ENCODE data around the gene LIN28A.

The LIN28A gene

DNA sequence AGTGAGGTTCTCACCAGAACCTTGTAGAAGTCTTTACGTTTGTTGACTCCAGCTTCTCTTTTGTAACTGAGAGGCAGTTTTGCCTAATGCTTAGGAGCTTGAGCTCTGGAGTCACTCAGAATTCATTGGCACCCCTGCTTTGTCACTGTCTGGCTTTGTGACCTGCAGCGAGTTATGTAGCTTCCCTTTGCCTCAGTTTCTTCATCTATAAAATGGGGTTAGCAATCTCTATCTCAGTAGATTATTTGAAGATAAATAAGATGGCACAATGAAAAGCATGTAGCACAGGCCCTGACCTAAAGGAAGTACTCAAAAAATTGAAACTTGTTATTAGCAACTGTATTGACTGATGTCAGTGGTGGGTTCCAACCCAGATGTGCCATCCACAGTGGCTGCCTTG lies 29.6 kb downstream of the LIN28A start:
- DNase-seq = no peak

DNA sequence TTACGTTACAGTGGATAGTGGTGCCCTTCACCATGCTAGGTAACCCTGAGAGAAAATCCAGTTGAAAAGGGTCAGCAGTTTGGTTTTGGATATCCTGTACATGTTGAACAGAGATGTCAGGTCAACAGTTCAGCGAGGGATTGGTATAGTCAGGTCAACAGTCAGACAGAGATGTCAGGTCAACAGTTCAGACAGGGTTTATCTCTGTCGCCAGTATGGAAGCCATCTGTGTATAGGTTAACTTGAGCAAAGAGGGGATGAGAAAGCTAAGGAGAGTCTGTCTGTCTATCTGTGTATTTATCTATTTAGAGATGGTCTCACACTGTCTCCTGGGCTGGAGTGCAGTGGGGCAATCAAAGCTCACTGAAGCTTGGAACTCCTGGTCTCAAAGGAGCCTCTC lies 39.3 kb downstream of the LIN28A start:
- no peak for DNase-seq

DNA sequence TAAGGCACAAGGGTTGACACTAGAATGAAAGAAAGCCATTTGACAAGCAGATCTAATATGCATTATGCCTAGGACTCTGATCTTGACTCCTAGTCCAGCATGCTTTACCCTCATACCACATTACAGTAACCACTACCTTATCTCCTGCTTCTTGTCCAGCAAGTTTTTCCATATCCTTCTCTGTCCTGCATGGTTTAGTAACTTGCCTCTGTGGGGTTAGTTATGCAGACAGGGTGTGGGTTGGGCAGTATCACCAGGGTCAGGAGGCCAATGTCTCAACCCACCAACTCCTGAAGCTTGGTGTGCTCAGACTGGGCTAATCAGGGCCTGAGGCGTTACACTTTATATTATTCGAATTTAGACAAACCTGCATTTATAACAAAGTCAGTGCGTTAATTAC lies 40.3 kb downstream of the LIN28A start:
- no peak for DNase-seq

DNA sequence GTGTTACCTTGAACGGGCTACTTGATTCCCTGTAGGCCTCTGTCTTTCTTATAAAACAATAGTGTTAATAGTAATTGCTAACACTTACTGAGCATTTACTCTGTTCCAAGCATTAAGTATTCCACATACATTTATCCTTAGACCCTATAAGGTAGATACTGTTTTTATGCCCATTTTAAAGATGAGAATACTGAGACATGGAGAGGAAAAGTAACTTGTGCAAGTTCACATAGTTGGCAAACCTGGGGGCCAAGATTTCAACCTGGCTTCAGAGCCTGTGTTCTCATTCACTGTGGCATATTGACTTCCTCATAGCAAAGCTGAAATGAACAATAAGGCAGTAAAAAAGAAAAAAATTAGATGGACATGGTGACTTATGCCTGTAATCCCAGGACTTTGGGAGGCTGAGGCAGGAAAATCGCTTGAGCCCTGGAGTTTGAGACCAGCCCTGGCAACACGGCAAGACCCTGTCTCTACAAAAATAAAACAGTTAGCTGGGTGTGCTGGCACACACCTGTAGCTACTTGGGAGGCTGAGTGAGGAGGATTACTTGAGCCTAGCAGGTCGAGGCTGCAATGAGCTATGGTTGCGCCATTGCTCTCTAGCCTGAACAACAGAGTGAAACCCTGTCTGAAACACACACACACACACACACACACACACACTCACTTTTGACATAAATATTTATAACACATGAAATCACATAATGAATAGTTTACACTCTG lies 42.0 kb downstream of the LIN28A start:
- no peak for DNase-seq

DNA sequence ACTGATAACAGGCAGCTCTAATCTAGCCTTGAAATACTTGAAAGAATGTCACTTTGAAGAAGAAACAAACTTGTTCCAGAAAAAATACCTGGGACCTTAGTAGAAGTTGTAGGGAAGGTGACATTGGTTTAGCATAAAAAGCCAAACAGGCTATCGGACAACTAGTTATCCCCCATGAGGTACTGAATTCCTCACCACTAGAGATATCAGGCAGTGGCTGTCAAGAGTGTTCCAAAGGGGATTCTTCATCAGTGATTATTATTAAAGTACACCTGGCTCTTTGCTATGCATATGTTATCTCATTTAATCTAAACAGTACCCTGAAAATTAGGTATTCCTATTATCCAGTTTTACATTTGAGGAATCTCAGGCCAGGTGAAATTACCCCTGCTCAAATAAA lies 48.5 kb downstream of the LIN28A start:
- no peak for DNase-seq

DNA sequence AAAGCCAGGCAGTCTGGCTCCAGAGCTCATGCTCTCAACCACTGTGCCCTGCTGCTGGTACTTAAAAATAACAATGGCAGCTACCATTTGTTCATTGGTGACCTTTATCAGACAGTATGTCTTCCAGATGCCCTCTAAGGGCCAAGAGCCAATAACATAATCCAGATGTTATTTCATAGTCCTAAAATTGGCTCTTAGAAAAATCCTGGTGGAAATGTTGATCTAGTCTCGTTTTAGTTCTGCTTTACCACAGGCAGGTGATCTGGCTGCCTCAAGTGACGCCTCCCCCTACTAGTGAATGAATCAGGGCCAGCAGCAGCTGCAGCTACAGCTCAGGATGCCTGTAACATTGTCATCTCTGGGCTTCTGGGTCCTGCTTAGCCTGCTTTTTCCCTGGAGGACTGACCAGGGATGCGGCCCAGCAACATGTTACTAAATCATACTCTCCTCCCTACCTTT lies 49.0 kb downstream of the LIN28A start:
- DNase-seq = no peak

GRCh38 chr1:26468911-26469310 lies 58.3 kb downstream of the LIN28A start:
- DNase-seq = peak; percentile 48

DNA sequence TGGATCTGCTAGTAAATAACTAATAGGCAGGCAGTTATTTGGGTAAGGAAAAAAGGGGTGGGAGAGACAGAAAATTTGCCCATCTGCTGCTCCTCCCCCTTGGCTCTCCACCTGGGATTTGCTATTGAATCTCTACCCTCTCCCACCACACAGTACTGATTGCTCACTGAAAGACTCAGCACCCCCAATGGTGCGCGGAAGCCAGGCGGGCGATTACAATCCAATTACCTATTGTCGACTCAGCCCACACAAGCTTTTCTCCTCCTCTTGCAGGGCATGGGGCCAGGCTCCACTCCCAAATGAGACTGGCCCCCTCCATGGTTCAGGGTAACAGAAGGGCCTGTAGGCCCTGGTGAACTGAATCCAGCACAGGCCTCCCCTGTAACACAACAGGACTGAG lies 58.9 kb downstream of the LIN28A start:
- peak; percentile 79 for DNase-seq

- DNase-seq = no peak
Observed at GRCh38 chr1:26470878-26471497, 60.4 kb downstream of the LIN28A start.

DNA sequence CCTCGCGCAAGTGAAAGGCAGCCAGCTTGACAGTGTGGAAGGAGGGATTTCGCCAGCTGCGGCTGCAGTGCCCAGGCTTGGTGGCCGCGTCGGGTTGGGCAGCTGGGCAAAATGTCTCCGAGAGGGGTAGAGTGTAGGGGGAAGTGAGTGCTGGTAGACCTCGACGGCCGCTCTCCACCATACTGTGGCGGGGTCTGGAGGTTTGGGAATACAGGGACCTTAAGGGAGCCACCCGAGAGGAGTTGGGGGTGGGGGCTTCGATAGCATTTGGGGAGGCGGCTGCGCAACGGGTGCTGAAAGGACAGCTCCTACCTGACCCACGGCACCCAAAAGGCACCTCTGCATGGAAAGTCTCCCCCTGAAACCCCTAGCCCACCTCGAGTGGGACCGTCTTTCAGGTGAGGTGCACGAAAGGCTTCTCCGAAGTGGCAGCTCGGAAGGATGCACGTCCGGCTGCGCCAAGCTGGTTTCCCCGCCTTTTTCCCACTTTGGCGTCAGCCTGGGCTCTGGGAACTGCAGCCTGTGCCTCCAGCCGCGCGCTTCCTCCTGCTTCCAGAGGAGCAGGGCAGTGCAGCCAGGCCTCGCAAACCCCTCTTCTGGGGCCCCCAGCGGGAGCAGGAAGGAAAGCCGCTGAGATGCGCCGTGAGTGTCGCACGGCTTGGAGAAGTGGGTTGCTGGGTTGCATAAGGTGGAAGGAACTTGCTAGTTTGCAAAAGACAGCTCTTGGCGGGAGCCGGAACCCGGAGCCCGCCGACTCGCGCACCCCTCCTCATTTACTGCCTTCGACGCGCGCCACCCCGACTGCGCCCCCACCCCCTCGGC lies 61.1 kb downstream of the LIN28A start:
- DNase-seq = peak; percentile 87

DNA sequence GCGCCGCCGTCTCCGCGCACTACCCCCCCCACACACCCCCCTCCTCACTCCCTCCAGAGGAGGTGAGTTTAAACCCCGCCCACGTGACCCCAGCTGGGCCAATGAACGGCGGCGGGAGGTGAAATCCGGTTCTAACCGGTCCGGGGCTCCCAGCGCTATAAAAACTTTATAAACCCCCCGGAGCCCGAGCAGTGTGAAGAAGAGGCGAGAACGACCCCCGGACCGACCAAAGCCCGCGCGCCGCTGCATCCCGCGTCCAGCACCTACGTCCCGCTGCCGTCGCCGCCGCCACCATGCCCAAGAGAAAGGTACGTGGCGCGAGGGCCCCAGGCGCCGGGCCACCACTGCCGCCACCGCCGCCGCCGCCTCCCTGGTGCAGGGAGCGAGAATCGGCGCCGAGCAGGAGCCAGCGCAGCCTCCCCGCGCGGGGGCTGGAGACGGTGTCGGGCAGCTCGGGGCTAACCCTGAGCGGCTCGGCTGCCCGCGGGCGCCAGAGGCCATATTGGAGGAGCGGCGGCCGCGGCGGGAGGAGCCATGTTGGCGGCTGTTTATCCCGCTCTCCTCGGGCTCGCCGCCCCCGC lies 61.8 kb downstream of the LIN28A start, which contains the start of gene HMGN2:
Gene HMGN2, plus strand, starts transcription at position 121 of the 581 bp plus-strand sequence. Its CDS starts 173 bp downstream, at position 294.
- DNase-seq = peak; percentile 92

DNA sequence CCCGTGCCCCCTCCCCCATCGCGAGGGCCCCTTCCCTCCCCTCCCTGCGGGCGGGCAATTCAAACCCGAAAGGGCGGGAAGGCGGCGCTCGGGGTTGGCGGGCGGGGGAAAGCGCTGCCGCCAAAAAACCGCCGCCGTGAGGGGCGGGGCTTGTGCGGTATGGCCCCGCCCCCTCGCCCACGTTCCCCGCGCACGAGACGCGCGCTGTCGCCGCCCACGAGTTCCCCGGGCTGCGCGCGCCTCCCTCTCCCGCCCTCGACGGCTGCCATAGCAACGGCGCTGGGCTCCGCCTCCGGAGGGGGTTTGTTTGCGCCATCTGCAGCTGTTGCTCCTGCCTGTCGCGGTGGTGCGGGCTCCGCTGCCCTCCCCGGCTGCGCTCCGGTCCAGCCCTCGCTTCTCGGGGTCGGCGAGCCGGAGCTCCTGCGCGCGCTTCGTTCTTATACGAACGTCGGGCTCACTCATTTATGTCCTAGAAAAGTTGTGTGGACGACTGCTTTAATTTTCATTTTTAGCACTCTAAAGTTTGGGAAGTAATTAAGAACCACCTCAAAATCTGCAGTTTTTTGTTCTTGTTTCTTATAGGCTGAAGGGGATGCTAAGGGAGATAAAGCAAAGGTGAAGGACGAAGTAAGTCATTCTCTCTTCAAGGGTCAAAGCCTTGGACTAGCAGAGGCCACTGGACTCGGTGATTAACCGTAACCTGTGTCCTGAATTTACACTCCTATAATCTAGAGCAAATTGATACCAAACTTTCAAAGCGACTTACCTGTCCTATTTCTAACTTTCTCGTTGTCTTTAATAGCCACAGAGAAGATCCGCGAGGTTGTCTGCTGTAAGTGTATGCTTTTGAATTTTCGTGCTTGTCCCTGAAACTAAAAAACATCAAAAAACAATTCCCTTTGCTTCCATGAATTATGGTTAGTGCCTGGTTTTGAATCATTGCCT lies 62.6 kb downstream of the LIN28A start:
- DNase-seq = peak; percentile 90

- no peak for DNase-seq
Observed at GRCh38 chr1:26474818-26475217, 64.2 kb downstream of the LIN28A start.

- no peak for DNase-seq
Observed at GRCh38 chr1:26475989-26476388, 65.4 kb downstream of the LIN28A start.

- DNase-seq = no peak
Observed at GRCh38 chr1:26476958-26477357, 66.3 kb downstream of the LIN28A start.

DNA sequence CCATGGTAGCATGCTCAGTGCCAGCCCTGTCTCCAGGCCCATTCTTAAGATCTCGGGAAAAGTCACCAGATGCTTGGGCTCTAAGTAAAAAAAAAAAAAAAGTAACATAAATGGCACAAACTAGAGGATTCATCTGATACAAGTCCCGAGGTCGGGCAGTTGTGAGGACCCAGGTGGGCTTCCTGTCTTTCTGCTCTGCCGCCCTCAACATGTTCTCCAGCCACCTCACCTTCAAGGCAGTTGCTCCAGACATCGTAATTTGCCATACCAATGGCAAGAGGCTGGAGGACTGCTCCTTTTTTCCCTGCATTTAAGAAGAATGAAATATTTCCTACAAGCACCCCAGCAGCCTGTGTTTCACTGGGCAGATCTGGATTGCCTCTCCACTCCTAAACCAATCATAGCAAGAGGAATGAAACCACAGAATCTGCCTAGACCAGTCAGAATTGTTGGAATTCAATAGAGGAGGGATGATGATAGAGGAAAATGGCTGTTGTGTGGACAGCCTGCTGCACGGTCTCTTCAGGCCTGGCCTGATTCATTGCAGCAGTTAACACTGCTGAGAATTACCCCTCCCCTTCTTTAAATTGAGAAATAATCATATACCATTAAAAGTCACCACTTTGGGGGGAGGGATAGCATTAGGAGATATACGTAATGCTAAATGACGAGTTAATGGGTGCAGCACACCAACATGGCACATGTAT lies 67.0 kb downstream of the LIN28A start:
- no peak for DNase-seq

DNA sequence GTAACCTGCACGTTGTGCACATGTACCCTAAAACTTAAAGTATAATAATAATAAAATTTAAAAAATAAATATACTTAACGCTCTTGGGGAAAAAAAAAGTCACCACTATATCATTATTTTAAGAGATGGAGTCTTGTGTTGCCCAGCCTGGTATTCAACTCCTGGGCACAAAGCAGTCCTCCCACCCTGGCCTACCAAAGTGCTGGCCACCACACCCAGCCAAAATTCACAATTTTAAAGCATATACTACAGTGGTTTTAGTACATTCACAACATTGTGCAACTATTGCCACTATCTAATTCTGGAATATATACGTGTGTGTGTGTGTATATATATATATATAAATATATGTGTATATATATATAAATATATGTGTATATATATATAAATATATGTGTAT lies 67.5 kb downstream of the LIN28A start:
- no peak for DNase-seq

DNA sequence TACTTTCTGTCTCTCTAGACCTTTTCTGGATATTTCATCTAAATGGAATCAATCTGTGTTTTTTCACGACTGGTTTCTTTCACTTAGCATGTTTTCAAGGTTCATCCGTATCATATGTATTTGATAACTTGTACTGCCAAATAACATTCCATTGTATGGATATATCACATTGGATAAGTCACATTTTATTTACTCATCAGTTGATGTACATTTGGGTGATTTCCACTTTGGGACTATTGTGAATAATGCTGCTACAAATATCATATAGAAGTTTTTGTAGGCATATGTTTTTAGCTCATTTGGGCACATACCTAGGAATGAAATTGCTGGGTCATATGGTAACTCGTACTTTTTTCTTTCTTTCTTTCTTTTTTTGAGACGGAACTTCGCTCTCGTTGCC lies 68.4 kb downstream of the LIN28A start:
- DNase-seq = no peak
